ENCODE measurements around the gene CELF2.

Gene CELF2

DNA sequence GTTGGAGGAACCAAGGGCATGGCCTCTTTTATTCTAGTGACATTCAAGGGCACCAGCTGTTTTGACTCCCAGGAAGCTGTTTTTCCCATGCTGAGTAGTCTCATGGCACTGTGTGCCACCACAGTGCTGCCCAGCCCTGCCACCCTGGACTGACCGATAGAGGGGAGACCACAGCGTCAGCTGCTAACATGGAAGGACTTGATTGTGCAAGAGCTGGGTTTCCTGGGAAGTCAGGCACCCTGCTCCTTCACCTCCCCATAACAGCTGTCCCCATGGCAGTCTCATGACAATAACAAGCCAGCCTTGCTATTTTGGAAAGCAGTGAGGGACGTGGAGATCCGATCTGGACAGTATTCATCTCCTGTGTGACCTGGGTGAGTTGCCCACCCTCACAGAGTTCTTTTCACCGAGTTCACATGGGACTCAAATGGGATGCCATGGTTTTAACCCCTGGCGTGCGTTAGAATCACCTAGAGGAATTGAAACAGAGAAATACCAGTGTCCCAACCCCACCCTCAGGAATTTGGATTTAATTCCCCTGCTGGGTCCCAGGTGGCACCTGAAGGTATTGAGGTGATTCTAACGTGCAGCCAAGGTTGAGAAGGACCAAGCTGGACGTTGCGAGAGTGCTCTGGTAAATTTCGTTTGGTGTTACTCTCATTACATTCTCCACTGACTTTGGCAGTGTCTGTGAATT lies 174.8 kb downstream of the CELF2 start:
- peaks cover 0 to 5% (median 4%) of the 10 kb centered on the region in 5 donors for H3K36me3 ChIP-seq (ENCODE audit: control insufficient read depth in 5 of 5, insufficient read depth in 5 of 5, low read length in 5 of 5)
- no peaks in the 10 kb centered on the region for H3K9me3 ChIP-seq (ENCODE audit: control insufficient read depth in 5 of 5, low read length in 5 of 5)
- peaks cover 0 to 40% (median 26%) of the 10 kb centered on the region in 5 donors for H3K4me1 ChIP-seq (ENCODE audit: control insufficient read depth in 5 of 5, insufficient read depth in 5 of 5, low read length in 5 of 5)
- no peak overlapping the region for H3K4me3 ChIP-seq (ENCODE audit: low read depth in 1 of 5, low read length in 5 of 5)
- H3K27me3 ChIP-seq (ENCODE audit: control insufficient read depth in 5 of 5, insufficient read depth in 4 of 5, low read length in 5 of 5) = no peaks in the 10 kb centered on the region
- no peak overlapping the region for H3K9ac ChIP-seq (ENCODE audit: low read length in 5 of 5)
- no peak overlapping the region for H3K27ac ChIP-seq (ENCODE audit: low read depth, low read length)

DNA sequence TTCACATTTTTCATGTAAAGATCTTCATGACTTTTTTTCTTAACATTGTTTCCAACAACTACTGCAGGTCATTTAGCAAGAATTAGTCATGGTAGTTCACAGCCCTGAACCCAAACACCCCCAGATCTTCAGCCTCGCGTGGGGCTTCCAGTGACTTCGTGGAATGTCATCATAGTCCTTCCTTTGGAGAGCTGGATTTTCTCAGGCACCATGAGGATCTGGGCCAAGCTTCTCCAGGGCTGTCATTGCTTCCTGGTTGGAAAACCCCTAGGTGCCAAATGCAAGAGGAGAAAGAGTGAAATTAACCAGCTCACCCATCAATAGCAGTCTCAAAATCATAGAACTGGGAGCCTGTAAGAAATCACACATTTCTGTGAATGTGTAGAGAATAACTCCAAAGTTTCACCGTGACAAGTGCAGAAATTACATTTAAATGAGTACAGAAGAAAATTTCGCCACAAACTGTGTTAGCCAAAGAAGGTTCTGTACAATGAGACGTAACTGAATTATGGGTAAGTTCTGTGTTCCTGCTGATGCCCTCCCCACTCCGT lies 175.4 kb downstream of the CELF2 start:
- peaks cover 0 to 47% (median 30%) of the 10 kb centered on the region in 5 donors for H3K4me1 ChIP-seq (ENCODE audit: control insufficient read depth in 5 of 5, insufficient read depth in 5 of 5, low read length in 5 of 5)
- H3K9ac ChIP-seq (ENCODE audit: low read length in 5 of 5) = no peak overlapping the region
- no peaks in the 10 kb centered on the region for H3K27me3 ChIP-seq (ENCODE audit: control insufficient read depth in 5 of 5, insufficient read depth in 4 of 5, low read length in 5 of 5)
- no peak overlapping the region for H3K4me3 ChIP-seq (ENCODE audit: low read depth in 1 of 5, low read length in 5 of 5)
- H3K27ac ChIP-seq (ENCODE audit: low read depth, low read length) = no peak overlapping the region
- no peaks in the 10 kb centered on the region for H3K9me3 ChIP-seq (ENCODE audit: control insufficient read depth in 5 of 5, low read length in 5 of 5)
- H3K36me3 ChIP-seq (ENCODE audit: control insufficient read depth in 5 of 5, insufficient read depth in 5 of 5, low read length in 5 of 5) = peaks cover 0 to 5% (median 4%) of the 10 kb centered on the region in 5 donors

DNA sequence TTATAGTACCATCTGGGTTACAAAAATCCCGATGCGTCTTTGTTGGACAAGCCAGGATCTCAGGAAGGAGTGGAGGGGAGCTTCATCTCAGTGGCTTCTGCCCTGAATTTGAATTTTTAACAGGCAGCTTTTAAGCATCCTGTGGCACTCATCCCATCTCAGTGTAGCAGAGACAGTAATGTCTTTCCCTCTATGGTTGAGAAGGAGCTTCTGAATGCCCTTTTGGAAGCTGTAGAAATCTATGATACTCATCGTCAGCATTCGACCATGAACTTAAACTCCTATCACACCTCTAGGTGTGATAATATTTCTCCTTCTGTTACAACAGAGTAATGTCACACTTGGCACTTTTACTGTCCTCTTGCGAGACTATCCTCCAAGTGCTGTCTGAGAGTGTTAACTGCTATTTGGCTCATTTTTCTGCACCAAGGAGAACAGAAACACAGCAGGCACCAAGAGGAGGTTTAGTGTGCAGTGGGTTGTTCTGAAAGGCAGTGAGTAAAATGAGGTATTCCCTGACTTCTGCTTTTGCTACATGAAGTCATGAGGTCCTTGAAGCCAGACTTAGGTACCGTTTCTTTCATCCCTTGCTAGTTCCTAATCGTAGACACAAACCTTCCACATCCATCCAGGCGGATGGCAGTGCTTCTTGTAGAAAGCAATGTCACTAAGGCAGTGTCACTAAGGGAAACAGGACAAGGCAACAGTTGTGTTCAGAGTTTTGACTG lies 177.4 kb downstream of the CELF2 start:
- Histone ChIP-seq H3K4me3 (ENCODE audit: low read depth in 1 of 5, low read length in 5 of 5) (no peak overlapping the region), H3K27me3 (ENCODE audit: control insufficient read depth in 5 of 5, insufficient read depth in 4 of 5, low read length in 5 of 5) (no peaks in the 10 kb centered on the region), H3K9ac (ENCODE audit: low read length in 5 of 5) (no peak overlapping the region), H3K4me1 (ENCODE audit: control insufficient read depth in 5 of 5, insufficient read depth in 5 of 5, low read length in 5 of 5) (peaks cover 0 to 41% (median 29%) of the 10 kb centered on the region in 5 donors), H3K27ac (ENCODE audit: low read depth, low read length) (no peak overlapping the region), H3K36me3 (ENCODE audit: control insufficient read depth in 5 of 5, insufficient read depth in 5 of 5, low read length in 5 of 5) (peaks cover 0 to 5% (median 4%) of the 10 kb centered on the region in 5 donors), H3K9me3 (ENCODE audit: control insufficient read depth in 5 of 5, low read length in 5 of 5) (no peaks in the 10 kb centered on the region)

DNA sequence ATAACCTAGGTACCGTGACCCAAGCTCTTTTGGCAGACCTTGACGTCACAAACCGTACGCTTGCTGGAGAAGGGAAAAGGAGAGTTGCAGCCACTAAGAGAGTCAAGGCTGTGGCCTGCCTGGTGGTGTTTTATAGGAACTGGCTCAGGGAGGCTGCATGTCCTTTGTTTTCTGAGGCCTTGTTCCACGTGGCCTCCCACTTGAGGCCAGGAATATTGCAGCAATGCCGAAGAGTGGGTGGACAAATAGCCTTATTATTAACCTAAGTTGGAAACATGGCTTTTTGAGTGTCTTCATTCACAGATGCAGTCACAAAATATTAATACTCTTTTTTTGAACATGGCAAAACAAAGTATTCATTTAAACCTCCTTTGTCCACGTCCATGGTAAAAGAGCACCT lies 178.0 kb downstream of the CELF2 start:
- H3K36me3 ChIP-seq (ENCODE audit: control insufficient read depth in 5 of 5, insufficient read depth in 5 of 5, low read length in 5 of 5) = peaks cover 4 to 5% (median 4%) of the 10 kb centered on the region in 5 donors
- H3K4me1 ChIP-seq (ENCODE audit: control insufficient read depth in 5 of 5, insufficient read depth in 5 of 5, low read length in 5 of 5) = peaks cover 0 to 41% (median 26%) of the 10 kb centered on the region in 5 donors
- no peaks in the 10 kb centered on the region for H3K9me3 ChIP-seq (ENCODE audit: control insufficient read depth in 5 of 5, low read length in 5 of 5)
- no peak overlapping the region for H3K9ac ChIP-seq (ENCODE audit: low read length in 5 of 5)
- H3K27me3 ChIP-seq (ENCODE audit: control insufficient read depth in 5 of 5, insufficient read depth in 4 of 5, low read length in 5 of 5) = no peaks in the 10 kb centered on the region
- H3K4me3 ChIP-seq (ENCODE audit: low read depth in 1 of 5, low read length in 5 of 5) = no peak overlapping the region
- no peak overlapping the region for H3K27ac ChIP-seq (ENCODE audit: low read depth, low read length)

DNA sequence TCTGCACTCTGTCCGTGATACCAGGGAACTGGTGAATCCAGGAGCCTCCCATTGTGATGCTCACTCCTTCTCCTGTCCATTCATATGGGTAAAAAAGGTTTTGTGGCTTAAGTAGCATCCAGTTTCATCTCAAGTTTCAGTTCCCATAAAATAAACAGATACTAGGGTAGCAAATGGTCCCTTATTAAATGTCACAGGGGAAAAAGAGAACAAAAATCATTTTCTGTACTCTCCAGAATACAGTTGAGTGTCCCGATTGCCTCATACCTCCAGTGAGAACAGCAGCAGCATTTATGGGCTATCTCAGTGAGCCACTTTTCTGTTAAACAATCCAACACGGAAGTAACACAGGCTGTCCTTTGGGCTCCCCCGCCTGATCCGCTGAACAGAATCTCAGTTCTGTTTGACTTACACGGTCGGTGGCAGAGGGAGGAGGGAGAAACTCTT lies 179.6 kb downstream of the CELF2 start:
- peaks cover 0 to 26% (median 16%) of the 10 kb centered on the region in 5 donors for H3K4me1 ChIP-seq (ENCODE audit: control insufficient read depth in 5 of 5, insufficient read depth in 5 of 5, low read length in 5 of 5)
- H3K36me3 ChIP-seq (ENCODE audit: control insufficient read depth in 5 of 5, insufficient read depth in 5 of 5, low read length in 5 of 5) = peaks cover 4 to 14% (median 6%) of the 10 kb centered on the region in 5 donors
- peaks cover 0 to 7% (median 0%) of the 10 kb centered on the region in 5 donors for H3K9me3 ChIP-seq (ENCODE audit: control insufficient read depth in 5 of 5, low read length in 5 of 5)
- H3K27me3 ChIP-seq (ENCODE audit: control insufficient read depth in 5 of 5, insufficient read depth in 4 of 5, low read length in 5 of 5) = no peaks in the 10 kb centered on the region
- no peak overlapping the region for H3K9ac ChIP-seq (ENCODE audit: low read length in 5 of 5)
- H3K4me3 ChIP-seq (ENCODE audit: low read depth in 1 of 5, low read length in 5 of 5) = no peak overlapping the region
- H3K27ac ChIP-seq (ENCODE audit: low read depth, low read length) = no peak overlapping the region

DNA sequence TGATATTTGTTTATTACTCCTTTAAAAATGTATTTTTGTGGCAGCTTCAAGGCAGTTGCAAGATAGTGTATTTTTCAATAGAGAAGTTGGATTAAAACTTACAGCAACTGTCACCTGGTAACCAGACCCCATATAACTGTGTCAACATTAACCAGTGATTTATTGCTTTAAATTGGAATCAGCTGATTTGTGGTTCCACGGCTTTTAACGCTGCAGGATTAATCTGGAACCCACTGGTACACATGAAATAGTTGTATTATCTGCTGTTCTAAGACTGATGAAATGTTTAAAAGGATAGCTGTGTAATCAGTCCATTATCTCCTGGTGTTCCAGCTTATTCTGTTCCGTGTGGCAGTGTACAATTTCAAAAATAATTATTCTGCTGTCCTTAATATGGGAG lies 180.2 kb downstream of the CELF2 start:
- H3K4me1 ChIP-seq (ENCODE audit: control insufficient read depth in 5 of 5, insufficient read depth in 5 of 5, low read length in 5 of 5) = peaks cover 0 to 20% (median 11%) of the 10 kb centered on the region in 5 donors
- H3K27me3 ChIP-seq (ENCODE audit: control insufficient read depth in 5 of 5, insufficient read depth in 4 of 5, low read length in 5 of 5) = no peaks in the 10 kb centered on the region
- peaks cover 0 to 7% (median 0%) of the 10 kb centered on the region in 5 donors for H3K9me3 ChIP-seq (ENCODE audit: control insufficient read depth in 5 of 5, low read length in 5 of 5)
- no peak overlapping the region for H3K27ac ChIP-seq (ENCODE audit: low read depth, low read length)
- no peak overlapping the region for H3K9ac ChIP-seq (ENCODE audit: low read length in 5 of 5)
- H3K36me3 ChIP-seq (ENCODE audit: control insufficient read depth in 5 of 5, insufficient read depth in 5 of 5, low read length in 5 of 5) = peaks cover 4 to 14% (median 6%) of the 10 kb centered on the region in 5 donors
- H3K4me3 ChIP-seq (ENCODE audit: low read depth in 1 of 5, low read length in 5 of 5) = no peak overlapping the region

DNA sequence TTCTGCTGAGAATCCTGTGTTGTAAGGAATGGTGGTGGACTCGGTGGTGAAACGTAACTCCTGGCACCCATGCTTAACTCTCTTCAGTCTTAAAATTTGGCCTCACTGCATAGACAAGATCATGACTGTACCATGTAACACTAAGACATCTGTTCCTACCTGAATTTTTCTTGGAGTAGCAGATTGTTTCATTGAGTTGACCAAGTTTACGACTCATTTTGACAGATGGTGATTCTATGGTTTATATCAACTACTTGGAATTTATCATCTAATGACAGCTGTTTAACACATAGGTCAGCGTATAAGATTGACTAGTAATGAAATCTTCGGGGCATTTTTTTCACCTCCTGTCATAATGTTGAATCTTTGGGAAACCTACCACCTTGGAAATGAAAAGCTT lies 184.2 kb downstream of the CELF2 start:
- Histone ChIP-seq H3K9ac (ENCODE audit: low read length in 5 of 5) (no peak overlapping the region), H3K9me3 (ENCODE audit: control insufficient read depth in 5 of 5, low read length in 5 of 5) (peaks cover 0 to 7% (median 0%) of the 10 kb centered on the region in 5 donors), H3K36me3 (ENCODE audit: control insufficient read depth in 5 of 5, insufficient read depth in 5 of 5, low read length in 5 of 5) (peaks cover 0 to 34% (median 9%) of the 10 kb centered on the region in 5 donors), H3K4me1 (ENCODE audit: control insufficient read depth in 5 of 5, insufficient read depth in 5 of 5, low read length in 5 of 5) (peaks cover under 1 to 26% (median 14%) of the 10 kb centered on the region in 5 donors), H3K27ac (ENCODE audit: low read depth, low read length) (no peak overlapping the region), H3K4me3 (ENCODE audit: low read depth in 1 of 5, low read length in 5 of 5) (no peak overlapping the region), H3K27me3 (ENCODE audit: control insufficient read depth in 5 of 5, insufficient read depth in 4 of 5, low read length in 5 of 5) (no peaks in the 10 kb centered on the region)

DNA sequence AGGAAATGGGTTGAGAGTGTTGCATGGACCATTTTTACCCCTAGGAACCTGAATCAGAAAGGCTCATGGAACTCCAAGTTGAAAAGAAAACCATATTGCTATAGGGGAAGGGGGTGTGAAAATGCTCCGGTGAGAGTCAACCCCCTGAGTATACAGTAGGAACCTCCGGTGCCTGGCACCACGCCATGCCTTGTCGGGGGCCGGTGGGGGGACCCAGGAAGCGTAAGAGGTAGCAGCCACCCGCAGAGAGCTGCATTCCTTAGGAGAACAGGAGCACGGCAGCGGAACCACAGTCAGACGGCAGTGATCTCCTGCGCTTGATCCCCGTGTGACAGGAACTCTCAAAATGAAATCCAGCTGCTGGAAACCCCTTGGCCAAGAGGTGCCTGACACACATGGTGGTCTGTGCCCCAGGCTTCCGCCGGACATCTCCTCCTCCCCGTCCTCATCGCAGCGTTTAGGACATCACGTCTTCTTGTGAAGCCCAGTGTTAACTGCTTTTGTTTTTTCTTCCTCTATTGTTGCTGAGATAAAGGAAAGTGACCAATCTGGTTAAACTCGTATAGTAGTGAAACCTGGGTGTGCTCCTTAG lies 186.8 kb downstream of the CELF2 start:
- Histone ChIP-seq H3K4me1 (ENCODE audit: control insufficient read depth in 5 of 5, insufficient read depth in 5 of 5, low read length in 5 of 5) (peaks cover 2 to 29% (median 13%) of the 10 kb centered on the region in 5 donors), H3K4me3 (ENCODE audit: low read depth in 1 of 5, low read length in 5 of 5) (no peak overlapping the region), H3K9ac (ENCODE audit: low read length in 5 of 5) (no peak overlapping the region), H3K36me3 (ENCODE audit: control insufficient read depth in 5 of 5, insufficient read depth in 5 of 5, low read length in 5 of 5) (peaks cover 0 to 37% (median 9%) of the 10 kb centered on the region in 5 donors), H3K27ac (ENCODE audit: low read depth, low read length) (no peak overlapping the region), H3K9me3 (ENCODE audit: control insufficient read depth in 5 of 5, low read length in 5 of 5) (peaks cover 0 to 7% (median 0%) of the 10 kb centered on the region in 5 donors), H3K27me3 (ENCODE audit: control insufficient read depth in 5 of 5, insufficient read depth in 4 of 5, low read length in 5 of 5) (no peaks in the 10 kb centered on the region)

DNA sequence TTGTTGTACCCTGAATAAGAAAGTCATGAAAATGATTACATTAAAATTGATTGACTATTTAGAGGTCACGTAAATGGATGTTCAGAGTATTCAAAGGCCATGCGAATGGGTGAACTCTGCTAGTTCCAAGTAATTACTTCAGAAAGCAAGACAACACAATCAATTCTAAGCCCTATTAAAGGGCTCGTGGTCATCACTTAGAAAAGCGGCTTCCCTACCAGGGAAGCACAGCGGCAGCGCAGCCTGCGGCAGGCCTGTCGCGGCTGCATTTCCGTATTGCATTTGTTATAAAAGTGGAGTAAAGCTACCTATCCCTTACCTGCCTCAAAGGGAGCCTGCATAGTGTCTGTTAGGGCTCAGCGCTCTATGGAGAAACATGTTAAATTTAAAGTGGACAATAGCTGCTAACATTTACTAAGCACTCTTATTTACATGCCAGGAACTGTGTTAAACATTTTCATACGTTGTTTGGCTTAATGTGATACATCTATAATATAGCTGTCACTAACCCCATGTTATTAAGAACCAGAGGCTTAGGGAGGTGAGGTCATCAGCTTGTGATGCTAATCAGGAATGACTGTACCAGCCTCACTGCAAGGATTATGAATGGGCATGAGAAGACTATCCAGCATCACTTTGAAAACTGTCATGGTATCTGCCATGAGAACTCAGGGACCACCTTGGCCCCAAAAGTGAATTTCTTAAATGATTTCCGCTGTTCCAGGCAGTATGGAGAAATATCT lies 187.5 kb downstream of the CELF2 start:
- no peaks in the 10 kb centered on the region for H3K27me3 ChIP-seq (ENCODE audit: control insufficient read depth in 5 of 5, insufficient read depth in 4 of 5, low read length in 5 of 5)
- H3K9me3 ChIP-seq (ENCODE audit: control insufficient read depth in 5 of 5, low read length in 5 of 5) = peaks cover 0 to 7% (median 0%) of the 10 kb centered on the region in 5 donors
- H3K36me3 ChIP-seq (ENCODE audit: control insufficient read depth in 5 of 5, insufficient read depth in 5 of 5, low read length in 5 of 5) = peaks cover 0 to 37% (median 9%) of the 10 kb centered on the region in 5 donors
- H3K27ac ChIP-seq (ENCODE audit: low read depth, low read length) = no peak overlapping the region
- no peak overlapping the region for H3K9ac ChIP-seq (ENCODE audit: low read length in 5 of 5)
- H3K4me3 ChIP-seq (ENCODE audit: low read depth in 1 of 5, low read length in 5 of 5) = no peak overlapping the region
- peaks cover 2 to 36% (median 21%) of the 10 kb centered on the region in 5 donors for H3K4me1 ChIP-seq (ENCODE audit: control insufficient read depth in 5 of 5, insufficient read depth in 5 of 5, low read length in 5 of 5)

All from subcutaneous abdominal adipose tissue (tissue), 5 donors.